Measurements from ENCODE around the gene SESN1. TPM values are rescaled to one million over a fixed set of nuclear protein-coding genes. Genes with fewer than 3 reads are reported as not detected.
A peak's percentile ranks its signal among the peaks of the same experiment; 100 is the strongest.

SESN1 gene
- total and polyA plus RNA-seq, 10 donors, result 26.8 to 115 (median 59.6) TPM

DNA sequence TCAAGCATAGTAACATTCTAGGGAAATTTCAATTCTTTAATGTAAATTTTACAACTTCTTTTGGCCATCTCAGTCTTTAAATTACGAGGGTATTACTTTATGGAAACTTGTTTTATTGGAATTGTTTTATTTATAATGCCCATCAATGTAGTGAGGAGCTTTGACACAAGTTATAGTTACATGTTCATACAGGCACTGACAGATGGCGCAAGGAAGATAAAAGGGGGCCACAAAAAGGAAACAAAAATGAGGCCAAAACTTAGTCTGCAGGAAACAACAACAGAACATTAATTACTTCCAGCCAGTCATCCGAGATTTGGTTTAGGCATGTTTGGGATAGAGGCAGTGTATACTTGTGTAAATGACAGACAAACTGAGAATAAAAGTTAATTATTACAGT is 18.3 kb downstream of the SESN1 start:
- no peak overlapping the region for H3K4me3 ChIP-seq
- no peak for DNase-seq
- H3K27me3 ChIP-seq (replicated peaks in 1 of 7), result no peaks in the 10 kb centered on the region
- no peak overlapping the region for H3K27ac ChIP-seq
- intact Hi-C loops (cut with DNase I; ENCODE audit: low total_unique reads), result loop anchor here (10.0 kb wide), 1 partner anchor 172 kb away; no protein-coding TSS in a partner anchor
- H3K36me3 ChIP-seq, result no peaks in the 10 kb centered on the region
- H3K9me3 ChIP-seq, result no peaks in the 10 kb centered on the region
- TF ChIP-seq POLR2AphosphoS5 (IDR thresholded peaks at IDR 0.05), result no peak
- no peak for TF ChIP-seq POLR2A (IDR thresholded peaks at IDR 0.05)
- TF ChIP-seq, protein P1, sequence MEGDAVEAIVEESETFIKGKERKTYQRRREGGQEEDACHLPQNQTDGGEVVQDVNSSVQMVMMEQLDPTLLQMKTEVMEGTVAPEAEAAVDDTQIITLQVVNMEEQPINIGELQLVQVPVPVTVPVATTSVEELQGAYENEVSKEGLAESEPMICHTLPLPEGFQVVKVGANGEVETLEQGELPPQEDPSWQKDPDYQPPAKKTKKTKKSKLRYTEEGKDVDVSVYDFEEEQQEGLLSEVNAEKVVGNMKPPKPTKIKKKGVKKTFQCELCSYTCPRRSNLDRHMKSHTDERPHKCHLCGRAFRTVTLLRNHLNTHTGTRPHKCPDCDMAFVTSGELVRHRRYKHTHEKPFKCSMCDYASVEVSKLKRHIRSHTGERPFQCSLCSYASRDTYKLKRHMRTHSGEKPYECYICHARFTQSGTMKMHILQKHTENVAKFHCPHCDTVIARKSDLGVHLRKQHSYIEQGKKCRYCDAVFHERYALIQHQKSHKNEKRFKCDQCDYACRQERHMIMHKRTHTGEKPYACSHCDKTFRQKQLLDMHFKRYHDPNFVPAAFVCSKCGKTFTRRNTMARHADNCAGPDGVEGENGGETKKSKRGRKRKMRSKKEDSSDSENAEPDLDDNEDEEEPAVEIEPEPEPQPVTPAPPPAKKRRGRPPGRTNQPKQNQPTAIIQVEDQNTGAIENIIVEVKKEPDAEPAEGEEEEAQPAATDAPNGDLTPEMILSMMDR (IDR thresholded peaks at IDR 0.05 in 8 of 11, conservative IDR thresholded peaks at IDR 0.05 in 3 of 11), result no peak
- H3K4me1 ChIP-seq, result peaks cover 16 to 52% (median 33%) of the 10 kb centered on the region in 6 donors
- WGBS, 5 donors, result 28 to 37% (median 35%) methylated on average over 3 of the region's 3 CpGs

DNA sequence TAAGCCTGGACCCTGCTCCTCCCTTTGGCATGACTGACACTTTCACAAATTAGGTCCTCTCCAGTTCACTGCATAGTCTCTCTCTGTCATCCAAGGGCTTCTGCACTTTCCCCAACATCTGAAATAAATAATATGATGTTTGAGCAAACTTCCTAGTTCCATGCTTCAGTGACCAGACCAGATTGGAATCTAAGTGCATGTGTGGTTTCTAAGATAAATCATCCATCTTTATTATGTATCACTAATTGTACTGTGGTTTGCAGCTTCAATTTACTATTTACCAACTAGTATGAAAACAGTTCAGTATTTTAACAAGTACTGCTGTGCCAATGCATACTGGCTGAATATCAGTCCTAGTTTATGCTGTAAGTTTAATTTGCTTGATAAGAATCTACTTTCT is 18.7 kb downstream of the SESN1 start:
- H3K36me3 ChIP-seq, result no peaks in the 10 kb centered on the region
- intact Hi-C loops (cut with DNase I; ENCODE audit: low total_unique reads), result loop anchor here (10.0 kb wide), 1 partner anchor 171 kb away; no protein-coding TSS in a partner anchor
- H3K27ac ChIP-seq, result no peak overlapping the region
- TF ChIP-seq POLR2A (IDR thresholded peaks at IDR 0.05) (no peak), POLR2AphosphoS5 (IDR thresholded peaks at IDR 0.05) (no peak)
- TF ChIP-seq, protein P1 (IDR thresholded peaks at IDR 0.05 in 8 of 11, conservative IDR thresholded peaks at IDR 0.05 in 3 of 11), result no peak
- H3K27me3 ChIP-seq (replicated peaks in 1 of 7), result no peaks in the 10 kb centered on the region
- no peak overlapping the region for H3K4me3 ChIP-seq
- H3K9me3 ChIP-seq, result no peaks in the 10 kb centered on the region
- DNase-seq, result no peak
- peaks cover 17 to 56% (median 36%) of the 10 kb centered on the region in 6 donors for H3K4me1 ChIP-seq

DNA sequence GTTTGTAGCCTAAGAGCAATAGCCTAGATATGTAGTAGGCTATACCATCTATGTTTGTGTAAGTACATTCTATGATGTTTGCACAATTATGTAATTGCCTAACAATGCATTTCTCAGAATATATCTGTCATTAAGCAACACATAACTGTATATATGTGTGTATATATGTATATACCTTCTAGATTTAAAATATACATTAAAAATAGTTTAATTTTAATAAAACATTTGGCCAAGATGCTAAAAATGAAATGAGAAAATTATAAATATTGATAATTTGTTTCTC is 20.6 kb downstream of the SESN1 start:
- Histone ChIP-seq H3K9me3 (no peaks in the 10 kb centered on the region), H3K27me3 (replicated peaks in 1 of 7) (no peaks in the 10 kb centered on the region), H3K36me3 (no peaks in the 10 kb centered on the region), H3K4me1 (peaks cover 17 to 66% (median 37%) of the 10 kb centered on the region in 6 donors), H3K27ac (no peak overlapping the region), H3K4me3 (no peak overlapping the region)
- DNase-seq, result no peak
- TF ChIP-seq POLR2A (IDR thresholded peaks at IDR 0.05) (no peak), POLR2AphosphoS5 (IDR thresholded peaks at IDR 0.05) (no peak)
- TF ChIP-seq, protein P1 (IDR thresholded peaks at IDR 0.05 in 8 of 11, conservative IDR thresholded peaks at IDR 0.05 in 3 of 11), result no peak
- intact Hi-C loops (cut with DNase I; ENCODE audit: low total_unique reads), result loop anchor here (5.0 to 10.0 kb wide), 2 partner anchors 169 to 532 kb away; no protein-coding TSS in a partner anchor

DNA sequence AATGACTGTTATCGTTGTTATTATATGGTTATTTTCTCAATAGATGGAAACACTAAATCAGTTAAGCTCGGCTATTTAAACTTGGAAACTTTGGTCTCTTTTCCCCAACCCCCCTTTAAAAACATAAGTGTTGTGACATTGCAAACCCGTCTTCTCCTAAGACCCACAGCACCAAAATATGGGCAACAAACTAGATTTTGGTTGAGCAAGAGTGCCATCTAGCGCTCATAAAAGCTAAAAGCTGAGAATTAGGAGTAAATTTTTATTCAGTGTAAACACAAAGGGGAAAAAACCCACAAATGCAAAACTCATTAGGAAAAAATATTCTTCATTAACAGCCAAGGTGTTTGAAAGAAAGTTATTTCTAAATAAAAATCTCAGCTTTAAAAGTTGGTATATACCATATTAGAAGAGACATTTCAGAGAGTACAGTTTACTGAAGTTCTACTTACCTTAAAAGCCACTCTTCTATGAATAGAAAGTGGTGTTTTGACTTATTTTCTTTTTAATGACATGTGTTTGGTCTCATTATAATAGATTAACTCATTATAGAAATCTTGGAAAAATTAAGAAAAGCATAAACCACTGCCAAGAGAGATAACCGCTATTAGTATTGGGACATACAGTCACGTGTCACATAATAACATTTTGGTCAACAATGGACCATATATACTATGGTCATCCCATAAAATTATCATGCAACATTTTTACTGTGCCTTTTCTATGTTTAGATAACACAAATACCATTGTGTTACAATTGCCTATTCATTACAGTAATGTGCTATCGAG is 21.1 kb downstream of the SESN1 start:
- 39 to 48% (median 43%) methylated on average over 7 of the region's 7 CpGs for WGBS, 5 donors

More for the DNA sequence above, 21.1 kb downstream of the SESN1 start:
- TF ChIP-seq POLR2AphosphoS5 (IDR thresholded peaks at IDR 0.05) (no peak), POLR2A (IDR thresholded peaks at IDR 0.05) (no peak)
- TF ChIP-seq, protein P1 (IDR thresholded peaks at IDR 0.05 in 8 of 11, conservative IDR thresholded peaks at IDR 0.05 in 3 of 11), result peak; percentile 55 to 76 (median 71)
- peak overlapping the region in 1 of 8 donors; percentile 10 for H3K27ac ChIP-seq
- H3K9me3 ChIP-seq, result no peaks in the 10 kb centered on the region
- H3K36me3 ChIP-seq, result no peaks in the 10 kb centered on the region
- peaks cover 17 to 66% (median 37%) of the 10 kb centered on the region in 6 donors for H3K4me1 ChIP-seq
- intact Hi-C loops (cut with DNase I; ENCODE audit: low total_unique reads), result loop anchor here (5.0 to 10.0 kb wide), 2 partner anchors 169 to 531 kb away; no protein-coding TSS in a partner anchor
- H3K27me3 ChIP-seq (replicated peaks in 1 of 7), result no peaks in the 10 kb centered on the region
- no peak for DNase-seq
- H3K4me3 ChIP-seq, result no peak overlapping the region
